Memory B cell (primary cell): ENCODE measurements around the gene OR6B2.

Experiments used
- ATAC-seq: fragments of 150-1000 bp; cut with Tn5 transposase; 2 replicates; pipeline ENCODE4 v1.10.0; 2021; ENCODE audit warnings: low read depth, mild to moderate bottlenecking, moderate library complexity
- DNase-seq, 2 donors: peaks; one replicate each; pipeline ENCODE4 v3.0.0; 2022; ENCODE audit warnings: low spot score in 2 of 2
- H3K27ac Mint-ChIP-seq: one replicate; pipeline ENCODE4 v1.8.0; 2022; ENCODE audit warnings: mild to moderate bottlenecking, moderate library complexity, mixed read lengths
- H3K27me3 Mint-ChIP-seq: one replicate; pipeline ENCODE4 v1.8.0; 2022; ENCODE audit warnings: mixed read lengths
- H3K36me3 Mint-ChIP-seq: one replicate; pipeline ENCODE4 v1.8.0; 2022; ENCODE audit warnings: mild to moderate bottlenecking, mixed read lengths
- H3K4me1 Mint-ChIP-seq: one replicate; pipeline ENCODE4 v1.8.0; 2022; ENCODE audit warnings: mixed read lengths
- H3K4me3 Mint-ChIP-seq: one replicate; pipeline ENCODE4 v1.8.0; 2022; ENCODE audit warnings: mild to moderate bottlenecking, moderate library complexity, mixed read lengths
- H3K9me3 Mint-ChIP-seq: one replicate; pipeline ENCODE4 v1.8.0; 2022; ENCODE audit warnings: mixed read lengths

Gene OR6B2

DNA sequence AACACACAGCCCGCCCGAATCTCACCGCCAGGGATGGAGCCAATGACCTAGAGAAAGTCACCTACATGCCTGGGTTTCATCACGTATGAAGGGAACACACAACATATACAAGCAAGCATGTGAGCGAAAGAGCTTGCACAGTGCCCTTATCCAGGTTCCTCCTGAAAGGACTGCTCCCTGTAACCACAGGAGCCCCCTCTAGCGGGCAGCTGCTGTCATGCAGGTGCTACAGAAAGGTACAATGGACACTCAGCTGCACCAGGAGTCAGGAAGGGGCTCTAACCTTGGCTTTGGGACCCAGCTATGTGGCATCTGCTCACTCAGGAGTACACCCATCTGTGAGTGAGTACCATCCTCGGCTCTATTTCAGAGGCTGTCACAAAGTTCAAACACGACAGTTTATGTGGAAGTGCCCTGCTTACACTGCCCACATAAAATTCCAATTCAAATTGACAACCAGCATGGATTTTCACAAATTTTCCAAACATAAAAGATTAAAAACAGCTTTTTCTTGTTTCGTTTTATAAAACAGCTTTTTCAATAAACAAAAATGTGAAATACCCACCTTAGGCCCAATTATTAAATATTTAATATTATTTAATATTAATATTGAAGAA lies 8.6 kb downstream of the OR6B2 start:
- Mint-ChIP-seq H3K27ac (no peak overlapping the region), H3K9me3 (no peaks in the 10 kb centered on the region), H3K36me3 (peaks cover 21% of the 10 kb centered on the region), H3K4me3 (no peak overlapping the region), H3K27me3 (no peaks in the 10 kb centered on the region), H3K4me1 (peaks cover 24% of the 10 kb centered on the region)
- ATAC-seq, result no peak
- DNase-seq, result peak; percentile 46 to 54

DNA sequence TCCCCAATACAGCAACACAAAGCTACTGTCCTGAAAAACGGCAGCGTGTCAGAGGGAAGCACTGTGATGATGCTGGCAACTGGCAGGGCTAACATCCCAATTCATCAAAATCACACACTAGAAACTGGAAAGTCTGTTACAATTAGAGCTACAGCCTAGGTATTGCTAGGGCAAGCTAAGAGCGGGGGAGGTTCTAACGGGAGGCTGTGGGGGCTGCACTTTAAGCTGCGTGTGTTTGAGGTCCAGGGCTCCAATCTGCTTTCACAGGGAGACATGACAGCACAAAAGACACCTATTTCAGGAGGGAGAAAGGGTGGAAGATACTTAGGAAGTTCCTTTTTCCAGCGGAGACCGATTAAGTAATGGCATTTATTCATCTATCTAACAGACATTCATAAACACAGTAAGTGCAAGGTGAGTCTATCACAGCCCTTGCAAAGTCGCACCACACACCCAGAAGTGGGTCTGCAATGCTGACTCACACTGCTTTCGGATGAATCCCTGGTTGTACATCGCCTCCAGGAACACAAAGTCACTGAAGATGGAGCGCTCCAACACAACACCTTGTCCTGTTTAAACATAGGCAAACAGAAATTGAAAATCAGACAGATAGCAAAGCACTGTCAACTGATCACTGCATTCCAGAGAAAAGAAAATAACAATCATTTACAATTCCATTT lies 12.0 kb downstream of the OR6B2 start:
- Mint-ChIP-seq H3K4me1 (peaks cover 14% of the 10 kb centered on the region), H3K36me3 (peaks cover 33% of the 10 kb centered on the region), H3K27me3 (no peaks in the 10 kb centered on the region), H3K27ac (no peak overlapping the region), H3K4me3 (no peak overlapping the region), H3K9me3 (no peaks in the 10 kb centered on the region)
- ATAC-seq, result no peak
- DNase-seq, result no peak

DNA sequence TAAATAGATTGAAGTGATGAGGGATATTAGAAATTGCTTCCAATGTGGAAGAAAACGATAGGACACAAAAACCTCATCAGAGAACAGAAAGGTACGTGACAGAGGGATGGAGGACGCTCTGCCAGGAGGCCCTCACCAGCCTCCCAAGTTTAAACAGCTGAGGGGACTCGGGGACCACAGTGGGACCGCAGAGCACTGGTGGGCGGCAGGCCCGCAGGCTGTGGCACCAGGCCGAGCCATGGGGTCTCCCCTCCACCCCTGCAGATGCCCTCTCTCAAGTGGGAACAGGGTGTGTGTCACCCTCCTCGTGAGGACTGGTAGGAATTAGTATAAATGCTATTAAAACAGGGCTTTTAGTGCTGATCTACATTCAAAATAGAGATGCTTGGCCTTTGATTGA lies 15.9 kb downstream of the OR6B2 start:
- Mint-ChIP-seq H3K27me3 (no peaks in the 10 kb centered on the region), H3K36me3 (peaks cover 40% of the 10 kb centered on the region), H3K27ac (no peak overlapping the region), H3K9me3 (no peaks in the 10 kb centered on the region), H3K4me1 (peaks cover 5% of the 10 kb centered on the region), H3K4me3 (no peak overlapping the region)
- no peak for ATAC-seq
- DNase-seq, result no peak

DNA sequence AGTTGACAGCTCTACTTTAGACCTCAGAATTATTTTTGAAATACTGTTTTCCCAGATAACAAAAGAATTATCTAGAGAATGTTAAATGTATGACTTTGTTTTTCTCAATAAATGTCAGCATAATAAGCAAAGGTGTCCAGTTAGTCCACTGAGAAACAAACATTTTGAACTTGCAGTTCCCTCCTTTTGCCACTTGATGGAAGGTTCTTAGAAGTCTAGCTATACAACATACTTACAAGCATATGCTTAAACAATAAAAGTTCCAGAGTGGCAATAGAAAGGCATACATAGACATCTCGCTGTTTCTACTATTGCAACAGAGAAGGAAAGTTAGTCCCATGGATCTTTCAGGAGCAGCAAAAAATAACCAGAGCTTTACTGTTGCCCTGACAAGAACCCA lies 16.9 kb downstream of the OR6B2 start:
- H3K9me3 Mint-ChIP-seq, result no peaks in the 10 kb centered on the region
- no peak overlapping the region for H3K27ac Mint-ChIP-seq
- peaks cover 39% of the 10 kb centered on the region for H3K36me3 Mint-ChIP-seq
- no peaks in the 10 kb centered on the region for H3K27me3 Mint-ChIP-seq
- no peak for DNase-seq
- H3K4me3 Mint-ChIP-seq, result no peak overlapping the region
- peaks cover 3% of the 10 kb centered on the region for H3K4me1 Mint-ChIP-seq
- ATAC-seq, result no peak

DNA sequence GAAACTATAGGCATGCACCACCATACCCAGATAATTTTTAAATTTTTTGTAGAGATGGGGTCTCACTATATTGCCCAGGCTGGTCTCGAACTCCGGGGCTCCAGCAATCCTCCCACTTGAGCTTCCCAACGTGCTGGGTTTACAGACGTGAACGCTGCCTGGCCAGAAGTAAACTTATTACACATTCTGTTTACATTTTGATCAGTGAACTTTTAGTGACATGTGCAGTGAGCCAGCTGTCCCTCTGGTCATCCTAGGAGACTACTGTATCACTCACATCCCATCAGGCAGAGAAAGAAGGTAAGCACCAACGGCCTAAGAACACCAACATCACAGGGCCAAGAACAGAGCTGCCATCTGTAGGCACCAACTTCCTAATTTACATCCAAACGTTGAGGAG lies 27.2 kb downstream of the OR6B2 start:
- H3K27ac Mint-ChIP-seq, result no peak overlapping the region

DNA sequence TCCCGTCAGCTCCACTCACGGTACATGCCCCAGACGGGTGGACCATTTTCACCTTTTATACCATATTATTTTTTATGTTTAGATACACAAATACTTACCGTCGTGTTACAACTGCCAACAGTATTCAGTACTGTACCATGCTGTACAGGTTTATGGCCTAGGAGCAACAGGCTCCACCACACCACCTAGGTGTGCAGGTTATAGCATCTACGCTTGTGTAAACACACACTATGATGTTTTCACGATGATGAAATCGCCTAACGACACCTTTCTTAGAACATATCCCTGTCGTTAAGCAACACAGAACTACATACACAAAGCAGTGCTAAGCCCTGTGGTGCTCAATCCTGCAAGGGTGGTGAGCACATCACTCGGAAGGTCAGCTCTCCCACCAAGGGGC lies 29.6 kb downstream of the OR6B2 start:
- Mint-ChIP-seq H3K9me3 (no peaks in the 10 kb centered on the region), H3K27ac (no peak overlapping the region), H3K36me3 (peaks cover 33% of the 10 kb centered on the region), H3K4me3 (no peak overlapping the region), H3K27me3 (no peaks in the 10 kb centered on the region), H3K4me1 (no peaks in the 10 kb centered on the region)
- ATAC-seq (no peak), DNase-seq (no peak)

More for the DNA sequence above, 27.2 kb downstream of the OR6B2 start:
- no peaks in the 10 kb centered on the region for H3K27me3 Mint-ChIP-seq
- DNase-seq, result no peak
- H3K36me3 Mint-ChIP-seq, result peaks cover 37% of the 10 kb centered on the region
- H3K4me3 Mint-ChIP-seq, result no peak overlapping the region
- H3K4me1 Mint-ChIP-seq, result no peaks in the 10 kb centered on the region
- H3K9me3 Mint-ChIP-seq, result no peaks in the 10 kb centered on the region
- ATAC-seq, result no peak

DNA sequence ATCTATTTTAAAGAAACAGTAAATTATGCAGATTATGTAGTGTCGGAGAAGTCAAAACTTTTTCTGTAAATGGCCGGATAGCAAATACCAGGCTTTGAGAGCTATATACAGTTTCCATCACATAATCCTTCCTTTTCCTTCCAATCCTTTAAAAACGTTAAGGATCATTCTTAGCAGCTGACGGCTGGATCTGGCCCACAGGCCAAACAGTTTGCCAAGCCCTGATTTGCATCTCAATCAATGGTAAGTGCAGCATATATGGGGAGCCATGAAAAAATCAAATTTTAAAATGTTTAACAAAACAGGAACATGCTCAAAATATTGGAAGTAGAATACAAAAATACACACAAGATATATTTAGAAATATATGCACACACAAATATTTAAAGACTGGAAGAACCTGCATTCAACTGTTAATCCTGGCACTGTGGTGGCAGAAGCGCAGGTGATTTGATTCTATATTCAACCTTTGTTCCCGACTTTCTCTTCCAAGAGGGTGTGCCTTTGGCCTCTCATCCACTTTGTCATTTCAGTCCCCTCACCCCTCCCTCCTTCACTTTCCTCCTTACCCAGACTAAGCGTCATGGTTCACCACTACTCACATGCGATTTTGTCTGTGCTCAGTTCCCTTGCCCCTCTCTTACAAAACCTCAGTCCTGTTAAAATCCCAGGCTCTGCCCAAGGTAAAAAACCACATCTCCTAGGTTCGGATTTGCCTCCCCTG lies 32.4 kb downstream of the OR6B2 start:
- no peak for DNase-seq
- H3K4me1 Mint-ChIP-seq, result no peaks in the 10 kb centered on the region
- no peak for ATAC-seq
- peaks cover 31% of the 10 kb centered on the region for H3K36me3 Mint-ChIP-seq
- H3K27me3 Mint-ChIP-seq, result no peaks in the 10 kb centered on the region
- H3K4me3 Mint-ChIP-seq, result no peak overlapping the region
- no peaks in the 10 kb centered on the region for H3K9me3 Mint-ChIP-seq
- peak overlapping the region; percentile 51 for H3K27ac Mint-ChIP-seq

DNA sequence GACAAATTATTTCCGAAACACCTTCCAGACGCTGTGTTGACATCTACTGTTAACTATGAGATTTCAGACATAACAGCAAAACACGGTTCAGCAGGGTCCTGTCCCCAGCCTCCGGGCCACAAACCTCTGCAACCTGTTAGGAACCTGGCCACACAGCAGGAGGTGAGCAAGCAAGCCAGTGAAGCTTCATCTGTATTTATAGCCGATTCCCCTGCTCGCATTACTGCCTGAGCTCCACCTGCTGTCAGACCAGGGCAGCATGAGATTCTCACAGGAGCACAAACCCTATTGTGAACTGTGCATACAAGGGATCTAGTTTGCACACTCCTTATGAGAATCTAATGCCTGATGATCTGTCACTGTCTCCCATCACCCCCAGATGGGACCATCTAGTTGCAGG lies 36.1 kb downstream of the OR6B2 start:
- ATAC-seq (no peak), DNase-seq (no peak)
- Mint-ChIP-seq H3K36me3 (peaks cover 31% of the 10 kb centered on the region), H3K27ac (no peak overlapping the region), H3K27me3 (no peaks in the 10 kb centered on the region), H3K4me1 (no peaks in the 10 kb centered on the region), H3K9me3 (no peaks in the 10 kb centered on the region), H3K4me3 (no peak overlapping the region)

DNA sequence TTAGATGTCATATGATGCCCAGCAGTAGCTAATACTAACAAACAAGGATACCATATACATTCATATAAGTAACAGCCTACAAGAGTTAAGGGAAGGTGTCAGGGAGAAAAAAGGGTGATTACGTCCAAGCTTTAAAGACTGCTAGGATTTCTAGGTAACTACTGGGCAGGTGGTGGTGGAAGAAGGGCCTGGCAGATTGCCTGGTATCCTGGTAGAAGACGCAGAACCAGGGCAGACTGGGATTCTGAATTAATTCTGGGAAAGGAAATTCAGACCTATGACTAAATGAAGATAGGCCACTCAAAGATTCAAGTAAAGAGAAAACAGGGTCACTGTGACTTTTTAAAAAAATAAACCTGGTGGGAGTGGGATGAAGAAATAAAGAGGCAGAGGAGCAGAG lies 36.9 kb downstream of the OR6B2 start:
- H3K4me3 Mint-ChIP-seq, result no peak overlapping the region
- no peak overlapping the region for H3K27ac Mint-ChIP-seq
- ATAC-seq (no peak), DNase-seq (no peak)
- H3K36me3 Mint-ChIP-seq, result peaks cover 37% of the 10 kb centered on the region
- H3K4me1 Mint-ChIP-seq, result peaks cover 2% of the 10 kb centered on the region
- H3K27me3 Mint-ChIP-seq, result no peaks in the 10 kb centered on the region
- H3K9me3 Mint-ChIP-seq, result no peaks in the 10 kb centered on the region

DNA sequence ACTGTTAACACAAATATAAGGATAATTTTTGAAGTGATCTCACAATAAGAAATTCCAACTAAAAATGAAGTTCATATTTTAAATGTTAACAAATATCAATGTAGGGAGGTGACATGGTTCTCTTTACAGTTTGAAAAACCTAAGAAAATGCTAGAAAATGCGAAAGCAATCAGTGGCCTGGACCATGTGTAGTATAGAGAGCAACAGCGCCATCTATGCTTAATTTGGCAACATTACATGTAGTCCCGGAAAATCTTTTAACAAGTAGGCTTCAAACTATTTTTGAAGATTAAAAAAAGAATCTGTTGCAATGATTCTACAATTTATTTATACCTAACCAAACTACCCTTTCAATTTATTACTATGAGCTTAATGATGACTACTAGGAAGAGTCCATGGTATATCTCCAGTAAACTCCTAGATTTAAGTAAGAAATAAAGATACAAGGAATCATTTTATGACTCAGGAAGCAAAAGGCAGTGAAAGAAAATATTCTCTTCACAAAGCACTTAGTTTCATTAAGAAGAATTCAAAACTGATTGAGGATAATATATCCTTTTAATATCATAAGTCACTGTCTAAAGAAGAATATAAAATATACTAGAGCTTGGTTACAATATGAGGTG lies 38.4 kb downstream of the OR6B2 start:
- DNase-seq (peak in 1 of 2 donors; percentile 44), ATAC-seq (peak; percentile 57)
- no peak overlapping the region for H3K4me3 Mint-ChIP-seq
- H3K36me3 Mint-ChIP-seq, result peaks cover 43% of the 10 kb centered on the region
- no peaks in the 10 kb centered on the region for H3K9me3 Mint-ChIP-seq
- H3K27me3 Mint-ChIP-seq, result no peaks in the 10 kb centered on the region
- no peak overlapping the region for H3K27ac Mint-ChIP-seq
- peaks cover 2% of the 10 kb centered on the region for H3K4me1 Mint-ChIP-seq

DNA sequence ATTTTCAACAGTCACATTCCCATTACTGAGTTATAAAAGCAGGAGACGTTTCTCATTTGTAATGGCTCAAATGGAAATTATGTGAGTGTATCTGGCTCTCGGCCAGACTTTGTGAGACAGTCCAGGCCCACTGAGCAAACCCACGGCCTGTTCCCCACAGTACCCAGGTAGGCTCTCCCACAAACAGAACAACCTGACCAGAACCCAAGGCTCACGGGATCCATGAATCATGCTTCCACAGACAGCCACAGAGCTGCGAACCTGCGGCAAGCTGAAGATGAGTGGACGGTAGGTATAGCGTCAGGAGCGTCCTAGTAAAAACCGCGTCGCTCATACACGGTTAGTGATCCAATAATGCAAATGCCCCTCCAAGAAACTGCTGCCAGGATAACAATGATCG lies 39.3 kb downstream of the OR6B2 start:
- H3K9me3 Mint-ChIP-seq, result no peaks in the 10 kb centered on the region
- DNase-seq, result no peak
- H3K27ac Mint-ChIP-seq, result no peak overlapping the region
- no peak overlapping the region for H3K4me3 Mint-ChIP-seq
- H3K27me3 Mint-ChIP-seq, result no peaks in the 10 kb centered on the region
- peaks cover 46% of the 10 kb centered on the region for H3K36me3 Mint-ChIP-seq
- H3K4me1 Mint-ChIP-seq, result peaks cover 2% of the 10 kb centered on the region
- ATAC-seq, result no peak

DNA sequence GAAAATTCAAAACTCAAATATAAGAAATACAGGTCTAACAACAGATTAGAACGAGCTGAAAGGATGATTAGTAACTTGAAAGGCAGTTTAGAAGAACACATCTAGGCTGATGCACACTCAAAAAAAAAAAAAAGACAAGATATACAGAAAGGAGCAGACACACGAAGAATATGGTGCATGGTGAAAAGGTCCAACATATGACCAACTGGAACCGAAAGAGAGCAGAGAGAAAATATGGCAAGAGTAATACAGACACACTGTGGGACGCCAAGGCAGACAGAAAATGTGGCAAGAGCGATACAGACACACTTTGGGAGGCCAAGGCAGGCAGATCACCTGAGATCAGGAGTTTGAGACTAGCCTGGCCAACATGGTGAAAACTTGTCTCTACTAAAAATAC lies 44.9 kb downstream of the OR6B2 start:
- no peak for ATAC-seq
- no peak overlapping the region for H3K27ac Mint-ChIP-seq
- peaks cover 5% of the 10 kb centered on the region for H3K4me1 Mint-ChIP-seq
- H3K36me3 Mint-ChIP-seq, result peaks cover 52% of the 10 kb centered on the region
- no peaks in the 10 kb centered on the region for H3K27me3 Mint-ChIP-seq
- no peak for DNase-seq
- H3K9me3 Mint-ChIP-seq, result peaks cover 3% of the 10 kb centered on the region
- no peak overlapping the region for H3K4me3 Mint-ChIP-seq

DNA sequence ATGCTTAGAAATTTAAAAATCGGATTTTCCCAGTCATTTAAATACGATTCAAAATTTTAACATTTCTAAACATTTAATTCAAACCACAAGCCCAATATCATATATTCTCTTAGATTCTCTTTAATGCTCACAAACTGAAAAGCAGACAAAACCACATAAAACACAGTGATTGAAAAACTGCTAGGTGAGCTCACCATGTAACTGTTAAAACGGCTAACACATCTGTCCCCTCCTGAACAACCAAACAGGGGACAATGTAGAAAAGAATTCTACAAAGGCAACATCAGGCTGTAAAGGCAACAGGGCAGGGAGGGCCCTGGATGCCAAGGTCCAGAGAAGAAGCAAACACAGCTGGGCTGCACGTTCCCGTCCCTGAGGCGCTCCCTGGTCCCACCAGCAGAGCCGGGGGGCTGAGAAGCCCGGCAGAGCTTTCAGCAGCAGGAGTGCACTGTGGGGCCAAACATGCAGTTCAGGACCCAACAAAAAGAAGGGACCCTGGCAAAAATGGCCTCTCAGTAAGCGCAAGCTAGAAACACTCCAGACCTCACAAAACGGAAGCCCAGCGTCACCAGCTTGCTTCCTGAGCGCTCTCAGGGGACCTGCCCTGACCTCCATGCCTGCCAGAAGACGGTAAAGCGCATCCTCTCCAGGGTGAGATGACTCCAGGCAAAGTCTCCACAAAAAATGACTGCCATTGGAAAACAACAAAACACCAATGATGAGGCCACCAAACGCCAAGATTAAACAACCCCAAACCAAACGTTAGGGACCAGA lies 45.6 kb downstream of the OR6B2 start:
- peaks cover 54% of the 10 kb centered on the region for H3K36me3 Mint-ChIP-seq
- no peak for DNase-seq
- peaks cover 5% of the 10 kb centered on the region for H3K4me1 Mint-ChIP-seq
- ATAC-seq, result no peak
- no peak overlapping the region for H3K4me3 Mint-ChIP-seq
- no peak overlapping the region for H3K27ac Mint-ChIP-seq
- H3K27me3 Mint-ChIP-seq, result no peaks in the 10 kb centered on the region
- peaks cover 3% of the 10 kb centered on the region for H3K9me3 Mint-ChIP-seq
